ENCODE measurements around the gene FANCI.

FANCI gene

GRCh38 chr15:89319678-89320077 is 75.9 kb downstream of the FANCI start:
- TF ChIP-seq CTCF (IDR thresholded peaks at IDR 0.05; ENCODE audit: low read depth, low read length, missing control alignments) = no peak
- H3K4me3 ChIP-seq (ENCODE audit: low read depth, low read length) = no peak overlapping the region
- no peak for DNase-seq (ENCODE audit: low read depth)

GRCh38 chr15:89320200-89320599 is 76.4 kb downstream of the FANCI start:
- no peak for TF ChIP-seq CTCF (IDR thresholded peaks at IDR 0.05; ENCODE audit: low read depth, low read length, missing control alignments)
- H3K4me3 ChIP-seq (ENCODE audit: low read depth, low read length) = no peak overlapping the region
- no peak for DNase-seq (ENCODE audit: low read depth)

- DNase-seq (ENCODE audit: low read depth) = no peak
- no peak for TF ChIP-seq CTCF (IDR thresholded peaks at IDR 0.05; ENCODE audit: low read depth, low read length, missing control alignments)
- no peak overlapping the region for H3K4me3 ChIP-seq (ENCODE audit: low read depth, low read length)
Observed at GRCh38 chr15:89321521-89322410, 78.0 kb downstream of the FANCI start.

DNA sequence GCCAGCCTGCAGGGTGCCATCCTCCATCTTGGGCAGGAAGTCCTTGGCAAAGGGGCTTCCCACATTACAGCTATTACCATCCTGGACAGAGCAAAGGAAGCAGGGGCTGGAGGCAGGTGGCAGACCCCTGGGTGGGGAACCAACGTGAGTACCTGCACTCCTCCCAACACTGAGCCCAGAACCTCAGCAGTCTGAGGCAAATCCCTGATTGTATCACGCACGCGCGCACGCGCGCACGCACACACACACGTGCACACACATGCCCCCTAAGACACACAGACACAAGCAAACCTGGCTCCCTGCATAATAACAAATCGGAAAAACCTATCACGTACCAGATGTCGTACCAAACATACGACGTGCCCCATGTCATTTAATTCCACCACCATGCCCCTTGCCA is 79.0 kb downstream of the FANCI start:
- DNase-seq (ENCODE audit: low read depth) = no peak
- no peak for TF ChIP-seq CTCF (IDR thresholded peaks at IDR 0.05; ENCODE audit: low read depth, low read length, missing control alignments)
- no peak overlapping the region for H3K4me3 ChIP-seq (ENCODE audit: low read depth, low read length)

DNA sequence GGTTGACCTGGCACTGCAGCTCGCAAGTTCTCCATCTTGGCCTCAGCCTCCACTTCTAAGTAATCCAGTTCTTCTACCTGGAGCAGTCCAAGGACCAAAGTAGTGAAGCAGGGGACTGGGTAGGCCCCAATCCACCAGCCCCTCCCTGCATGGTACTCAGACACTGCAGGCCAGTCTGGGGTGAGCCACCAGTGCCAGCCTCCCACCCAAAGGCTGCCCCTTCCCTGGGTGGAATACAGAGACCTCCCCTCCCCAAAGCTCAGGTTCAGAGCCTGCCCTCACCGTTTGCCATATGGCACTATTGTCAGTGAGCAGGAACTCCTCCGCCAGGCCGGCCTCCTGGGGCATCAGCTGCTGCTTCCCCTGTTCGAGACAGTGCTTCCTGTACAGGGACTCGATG is 80.0 kb downstream of the FANCI start:
- DNase-seq (ENCODE audit: low read depth) = no peak
- no peak for TF ChIP-seq CTCF (IDR thresholded peaks at IDR 0.05; ENCODE audit: low read depth, low read length, missing control alignments)
- no peak overlapping the region for H3K4me3 ChIP-seq (ENCODE audit: low read depth, low read length)

GRCh38 chr15:89325039-89325803 is 81.4 kb downstream of the FANCI start:
- H3K4me3 ChIP-seq (ENCODE audit: low read depth, low read length) = no peak overlapping the region
- TF ChIP-seq CTCF (IDR thresholded peaks at IDR 0.05; ENCODE audit: low read depth, low read length, missing control alignments) = no peak
- DNase-seq (ENCODE audit: low read depth) = no peak

All from GM12864 (cell line).